MM.1S (cell line): Measurements from ENCODE around the gene TAF5L.

Experiments used
- DNase-seq: peaks from one replicate; pipeline ENCODE4 v3.0.0-alpha.2; 2015
- H2AFZ ChIP-seq: fragments of 300-600 bp; sonication (generic); 2 replicates; pipeline ENCODE4 v1.6.0; 2016; ENCODE audit warnings: antibody characterized with exemption, low read length
- H3F3A ChIP-seq: fragments of 300-600 bp; sonication (generic); 2 replicates; pipeline ENCODE4 v1.6.1; 2016; ENCODE audit warnings: mild to moderate bottlenecking, antibody characterized with exemption, low read length, moderate library complexity, mixed read lengths; ENCODE audit not compliant: insufficient read depth
- H3K27ac ChIP-seq: fragments of 300-600 bp; sonication (generic); 2 replicates; pipeline ENCODE4 v1.5.1; 2016; ENCODE audit warnings: mild to moderate bottlenecking, low read length
- H3K27me3 ChIP-seq: fragments of 300-600 bp; sonication (generic); replicated peaks from 2 replicates; pipeline ENCODE4 v1.6.0; 2016; ENCODE audit warnings: low read length; ENCODE audit not compliant: insufficient read depth
- H3K36me3 ChIP-seq: fragments of 300-600 bp; sonication (generic); replicated peaks from 2 replicates; pipeline ENCODE4 v1.6.1; 2016; ENCODE audit warnings: mild to moderate bottlenecking, low read length, mixed read lengths; ENCODE audit not compliant: insufficient read depth
- H3K4me1 ChIP-seq: fragments of 300-600 bp; sonication (generic); 2 replicates; pipeline ENCODE4 v1.6.1; 2016; ENCODE audit warnings: low read length, mixed read lengths
- H3K4me2 ChIP-seq: fragments of 300-600 bp; sonication (generic); 2 replicates; pipeline ENCODE4 v1.6.0; 2016; ENCODE audit warnings: low read depth, low read length
- H3K4me3 ChIP-seq: fragments of 300-600 bp; sonication (generic); 2 replicates; pipeline ENCODE4 v1.5.1; 2016; ENCODE audit warnings: low read length, mixed read lengths
- H3K79me2 ChIP-seq: fragments of 300-600 bp; sonication (generic); 2 replicates; pipeline ENCODE4 v1.6.1; 2016; ENCODE audit warnings: mixed run types, low read length, mixed read lengths
- H3K9ac ChIP-seq: fragments of 300-600 bp; sonication (generic); 2 replicates; pipeline ENCODE4 v1.6.1; 2016; ENCODE audit warnings: low read length, mixed read lengths
- H3K9me2 ChIP-seq: fragments of 300-600 bp; sonication (generic); replicated peaks from 2 replicates; pipeline ENCODE4 v1.6.1; 2016; ENCODE audit warnings: mild to moderate bottlenecking, low read length, mixed read lengths; ENCODE audit not compliant: insufficient read depth
- H3K9me3 ChIP-seq: fragments of 300-600 bp; sonication (generic); replicated peaks from 2 replicates; pipeline ENCODE4 v1.6.1; 2016; ENCODE audit warnings: mild to moderate bottlenecking, low read length, mixed read lengths; ENCODE audit not compliant: insufficient read depth
- H4K20me1 ChIP-seq: fragments of 300-600 bp; sonication (generic); 2 replicates; pipeline ENCODE4 v1.6.1; 2016; ENCODE audit warnings: mild to moderate bottlenecking, low read length, moderate library complexity, mixed read lengths; ENCODE audit not compliant: insufficient read depth
- EZH2 ChIP-seq: fragments of 300-600 bp; sonication (generic); optimal IDR thresholded peaks from 2 replicates; pipeline ENCODE3; 2017; ENCODE audit warnings: low read depth, mild to moderate bottlenecking, antibody characterized with exemption, low read length, mixed read lengths
- EZH2phosphoT487 ChIP-seq: fragments of 300-600 bp; sonication (generic); IDR thresholded peaks from 2 replicates; pipeline ENCODE4 v1.6.1; 2018; ENCODE audit warnings: antibody characterized with exemption, low read length
- TF ChIP-seq, protein P1 (sequence below): fragments of 300-600 bp; sonication (generic); IDR thresholded peaks from 2 replicates; pipeline ENCODE4 v1.5.1; 2016; ENCODE audit warnings: antibody characterized with exemption, low read length, mixed read lengths

TAF5L gene

DNA sequence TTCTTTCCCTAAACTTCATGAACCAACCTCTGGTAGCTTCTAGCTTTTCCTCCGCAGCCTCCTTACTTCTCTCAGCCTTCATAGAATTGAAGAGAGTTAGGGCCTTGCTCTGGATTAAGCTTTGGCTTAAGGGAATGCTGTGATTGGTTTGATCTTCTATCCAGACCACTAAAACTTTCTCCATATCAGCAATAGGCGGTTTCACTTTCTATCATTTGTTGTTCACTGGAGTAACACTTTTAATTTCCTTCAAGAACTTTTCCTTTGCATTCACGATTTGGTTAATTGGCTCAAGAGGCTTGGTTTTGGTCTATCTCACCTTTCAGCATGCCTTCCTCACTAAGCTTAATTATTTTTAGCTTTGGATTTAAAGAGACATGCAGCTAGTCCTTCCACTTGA is 5.2 kb upstream of the TAF5L start:
- H3K4me1 ChIP-seq, result peaks cover 7% of the 10 kb centered on the region; the same call in 1 of the 2 replicates
- H2AFZ ChIP-seq, result no peak overlapping the region
- no peak overlapping the region for H3K4me2 ChIP-seq
- H3K9ac ChIP-seq, result no peak overlapping the region
- H4K20me1 ChIP-seq, result peaks cover 17% of the 10 kb centered on the region
- no peaks in the 10 kb centered on the region for H3K9me2 ChIP-seq
- peaks cover 6% of the 10 kb centered on the region; the same call in 1 of the 2 replicates for H3F3A ChIP-seq
- H3K4me3 ChIP-seq, result no peak overlapping the region
- no peaks in the 10 kb centered on the region for H3K9me3 ChIP-seq
- peaks cover 92% of the 10 kb centered on the region for H3K79me2 ChIP-seq
- TF ChIP-seq EZH2phosphoT487 (no peak), EZH2 (no peak)
- TF ChIP-seq, protein P1, sequence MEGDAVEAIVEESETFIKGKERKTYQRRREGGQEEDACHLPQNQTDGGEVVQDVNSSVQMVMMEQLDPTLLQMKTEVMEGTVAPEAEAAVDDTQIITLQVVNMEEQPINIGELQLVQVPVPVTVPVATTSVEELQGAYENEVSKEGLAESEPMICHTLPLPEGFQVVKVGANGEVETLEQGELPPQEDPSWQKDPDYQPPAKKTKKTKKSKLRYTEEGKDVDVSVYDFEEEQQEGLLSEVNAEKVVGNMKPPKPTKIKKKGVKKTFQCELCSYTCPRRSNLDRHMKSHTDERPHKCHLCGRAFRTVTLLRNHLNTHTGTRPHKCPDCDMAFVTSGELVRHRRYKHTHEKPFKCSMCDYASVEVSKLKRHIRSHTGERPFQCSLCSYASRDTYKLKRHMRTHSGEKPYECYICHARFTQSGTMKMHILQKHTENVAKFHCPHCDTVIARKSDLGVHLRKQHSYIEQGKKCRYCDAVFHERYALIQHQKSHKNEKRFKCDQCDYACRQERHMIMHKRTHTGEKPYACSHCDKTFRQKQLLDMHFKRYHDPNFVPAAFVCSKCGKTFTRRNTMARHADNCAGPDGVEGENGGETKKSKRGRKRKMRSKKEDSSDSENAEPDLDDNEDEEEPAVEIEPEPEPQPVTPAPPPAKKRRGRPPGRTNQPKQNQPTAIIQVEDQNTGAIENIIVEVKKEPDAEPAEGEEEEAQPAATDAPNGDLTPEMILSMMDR, result no peak
- H3K36me3 ChIP-seq, result peaks cover 19% of the 10 kb centered on the region
- DNase-seq, result no peak
- no peak overlapping the region for H3K27ac ChIP-seq
- H3K27me3 ChIP-seq, result no peaks in the 10 kb centered on the region

DNA sequence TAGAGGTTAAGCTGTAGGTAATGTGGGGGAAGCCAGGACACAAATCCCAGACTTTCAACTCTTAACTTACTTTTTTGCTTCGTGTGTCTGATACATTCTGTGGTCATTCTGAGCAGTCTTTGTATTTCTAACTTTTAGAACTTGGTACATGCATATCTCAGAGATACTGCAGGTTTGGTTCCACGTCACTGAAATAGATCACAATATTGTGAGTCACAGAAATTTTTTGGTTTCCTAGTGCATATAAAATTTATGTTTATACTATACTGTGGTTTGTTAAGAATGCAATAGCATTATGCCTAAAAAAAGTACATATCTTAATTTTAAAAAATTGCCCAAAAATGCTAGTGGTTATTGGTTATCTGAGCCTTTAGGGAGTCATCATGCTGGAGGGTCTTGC is 3.3 kb upstream of the TAF5L start:
- peaks cover 88% of the 10 kb centered on the region for H3K79me2 ChIP-seq
- H3K4me2 ChIP-seq, result no peak overlapping the region
- H3K27me3 ChIP-seq, result no peaks in the 10 kb centered on the region
- peaks cover 17% of the 10 kb centered on the region for H3F3A ChIP-seq
- H2AFZ ChIP-seq, result no peak overlapping the region
- no peak overlapping the region for H3K4me3 ChIP-seq
- H3K36me3 ChIP-seq, result peaks cover 5% of the 10 kb centered on the region
- no peak overlapping the region for H3K27ac ChIP-seq
- H3K9me2 ChIP-seq, result no peaks in the 10 kb centered on the region
- TF ChIP-seq EZH2 (no peak), EZH2phosphoT487 (no peak)
- TF ChIP-seq, protein P1, result no peak
- peaks cover 13% of the 10 kb centered on the region for H3K4me1 ChIP-seq
- DNase-seq, result no peak
- H3K9ac ChIP-seq, result no peak overlapping the region
- no peaks in the 10 kb centered on the region for H3K9me3 ChIP-seq
- H4K20me1 ChIP-seq, result peaks cover 22% of the 10 kb centered on the region

DNA sequence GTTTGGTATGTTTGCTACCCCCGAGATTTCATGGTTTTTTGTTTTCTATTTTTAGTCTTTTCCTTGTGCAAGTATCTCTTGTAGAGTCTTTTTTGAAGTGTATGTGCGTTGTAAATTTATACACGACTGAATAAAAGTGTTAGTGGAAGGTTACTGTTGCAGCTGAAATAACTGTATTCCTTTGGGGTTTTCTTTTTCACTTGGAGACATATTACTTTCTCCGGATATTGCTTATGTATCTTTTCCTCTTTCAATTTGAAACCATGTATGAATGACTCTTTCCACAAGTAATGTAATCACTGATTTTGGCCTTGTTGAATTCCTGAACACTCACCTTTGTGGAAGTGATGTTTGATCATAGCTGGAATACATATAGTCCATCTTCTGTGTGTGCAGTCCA is 1.1 kb upstream of the TAF5L start:
- peak overlapping the region; percentile 87 for H3K9ac ChIP-seq
- no peaks in the 10 kb centered on the region for H3K9me2 ChIP-seq
- no peaks in the 10 kb centered on the region for H3K27me3 ChIP-seq
- H3K79me2 ChIP-seq, result peaks cover 92% of the 10 kb centered on the region
- DNase-seq, result no peak
- H2AFZ ChIP-seq, result peak overlapping the region; percentile 96; the same call in 1 of the 2 replicates
- no peaks in the 10 kb centered on the region for H3K9me3 ChIP-seq
- H3K4me3 ChIP-seq, result peak overlapping the region; percentile 79
- H3K4me2 ChIP-seq, result peak overlapping the region; percentile 87
- no peak for TF ChIP-seq EZH2phosphoT487
- TF ChIP-seq EZH2, result no peak
- TF ChIP-seq, protein P1, result no peak
- H4K20me1 ChIP-seq, result peaks cover 30% of the 10 kb centered on the region
- H3K36me3 ChIP-seq, result peaks cover 5% of the 10 kb centered on the region; the same call in 1 of the 2 replicates
- peaks cover 17% of the 10 kb centered on the region for H3F3A ChIP-seq
- peak overlapping the region; percentile 54; the same call in 1 of the 2 replicates for H3K27ac ChIP-seq
- H3K4me1 ChIP-seq, result peaks cover 21% of the 10 kb centered on the region
